ENCODE data around the gene MBOAT2. TPM values are rescaled to one million over a fixed set of nuclear protein-coding genes. Genes with fewer than 3 reads are reported as not detected.
"Not testable (repeated sequence)": the region's sequence is repeated elsewhere in the genome, so short reads cannot be mapped to it uniquely, and the experiment has no call there.

Gene MBOAT2
- total RNA-seq, 4 donors from 2014 or later: 0.83 to 5.8 (median 3.9) TPM

DNA sequence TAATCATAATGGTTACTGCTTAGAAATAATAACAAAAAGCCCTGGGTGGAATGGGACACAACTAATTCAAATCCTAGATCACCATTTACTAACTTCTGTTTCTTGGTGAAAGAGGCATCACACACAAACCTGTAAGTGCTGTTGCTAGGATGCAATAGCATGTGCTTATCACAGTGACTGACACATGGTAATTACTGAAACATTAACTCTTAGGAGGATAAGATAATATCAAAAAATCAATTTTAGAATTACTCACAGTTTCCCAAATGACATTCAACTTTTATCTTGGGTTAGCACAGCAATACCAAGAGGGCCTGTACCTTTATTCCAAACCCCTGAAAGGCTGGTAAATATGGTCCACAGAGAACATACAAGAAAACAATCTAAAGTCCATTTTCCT lies 69.1 kb downstream of the MBOAT2 start:
- no peak overlapping the region for H3K27ac ChIP-seq
- in situ Hi-C loops (cut with MboI; ENCODE audit: low sequenced_read_pairs in 4 of 4) (no loop called here), intact Hi-C loops (cut with DNase I; ENCODE audit: low total_unique reads) (no loop called here)
- no peak overlapping the region for H3K4me3 ChIP-seq
- no peaks in the 10 kb centered on the region for H3K4me1 ChIP-seq
- TF ChIP-seq, protein P1, sequence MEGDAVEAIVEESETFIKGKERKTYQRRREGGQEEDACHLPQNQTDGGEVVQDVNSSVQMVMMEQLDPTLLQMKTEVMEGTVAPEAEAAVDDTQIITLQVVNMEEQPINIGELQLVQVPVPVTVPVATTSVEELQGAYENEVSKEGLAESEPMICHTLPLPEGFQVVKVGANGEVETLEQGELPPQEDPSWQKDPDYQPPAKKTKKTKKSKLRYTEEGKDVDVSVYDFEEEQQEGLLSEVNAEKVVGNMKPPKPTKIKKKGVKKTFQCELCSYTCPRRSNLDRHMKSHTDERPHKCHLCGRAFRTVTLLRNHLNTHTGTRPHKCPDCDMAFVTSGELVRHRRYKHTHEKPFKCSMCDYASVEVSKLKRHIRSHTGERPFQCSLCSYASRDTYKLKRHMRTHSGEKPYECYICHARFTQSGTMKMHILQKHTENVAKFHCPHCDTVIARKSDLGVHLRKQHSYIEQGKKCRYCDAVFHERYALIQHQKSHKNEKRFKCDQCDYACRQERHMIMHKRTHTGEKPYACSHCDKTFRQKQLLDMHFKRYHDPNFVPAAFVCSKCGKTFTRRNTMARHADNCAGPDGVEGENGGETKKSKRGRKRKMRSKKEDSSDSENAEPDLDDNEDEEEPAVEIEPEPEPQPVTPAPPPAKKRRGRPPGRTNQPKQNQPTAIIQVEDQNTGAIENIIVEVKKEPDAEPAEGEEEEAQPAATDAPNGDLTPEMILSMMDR (IDR thresholded peaks at IDR 0.05 in 4 of 5, conservative IDR thresholded peaks at IDR 0.05 in 1 of 5): no peak
- no peak for TF ChIP-seq POLR2A (IDR thresholded peaks at IDR 0.05)
- ATAC-seq (no peak), DNase-seq (no peak)
- H3K36me3 ChIP-seq: no peaks in the 10 kb centered on the region
- no peaks in the 10 kb centered on the region for H3K9me3 ChIP-seq
- no peaks in the 10 kb centered on the region for H3K27me3 ChIP-seq

- ATAC-seq: no peak
- no peak overlapping the region for H3K27ac ChIP-seq
- intact Hi-C loops (cut with DNase I; ENCODE audit: low total_unique reads): no loop called here
Measured at GRCh38 chr2:8932702-8933101, 70.8 kb downstream of the MBOAT2 start.

GRCh38 chr2:8930185-8930584 lies 73.3 kb downstream of the MBOAT2 start:
- DNase-seq; H3K27ac ChIP-seq; H3K27me3 ChIP-seq; H3K36me3 ChIP-seq; H3K9me3 ChIP-seq; intact Hi-C loops (cut with DNase I; ENCODE audit: low total_unique reads); H3K4me1 ChIP-seq; in situ Hi-C loops (cut with MboI; ENCODE audit: low sequenced_read_pairs in 4 of 4); ATAC-seq; H3K4me3 ChIP-seq: not testable (repeated sequence)

More at GRCh38 chr2:8932702-8933101, 70.8 kb downstream of the MBOAT2 start:
- DNase-seq: no peak
- in situ Hi-C loops (cut with MboI; ENCODE audit: low sequenced_read_pairs in 4 of 4): no loop called here
- Histone ChIP-seq H3K36me3 (no peaks in the 10 kb centered on the region), H3K4me1 (no peaks in the 10 kb centered on the region), H3K9me3 (no peaks in the 10 kb centered on the region), H3K4me3 (no peak overlapping the region), H3K27me3 (no peaks in the 10 kb centered on the region)
- no peak for TF ChIP-seq POLR2A (IDR thresholded peaks at IDR 0.05)
- TF ChIP-seq, protein P1 (IDR thresholded peaks at IDR 0.05 in 4 of 5, conservative IDR thresholded peaks at IDR 0.05 in 1 of 5): no peak

- H3K4me3 ChIP-seq: no peak overlapping the region
- no peak for DNase-seq
- TF ChIP-seq POLR2A (IDR thresholded peaks at IDR 0.05): no peak
- no peak for ATAC-seq
- H3K27ac ChIP-seq: no peak overlapping the region
- intact Hi-C loops (cut with DNase I; ENCODE audit: low total_unique reads): no loop called here
- no peaks in the 10 kb centered on the region for H3K36me3 ChIP-seq
- H3K4me1 ChIP-seq: no peaks in the 10 kb centered on the region
- H3K27me3 ChIP-seq: no peaks in the 10 kb centered on the region
- no peaks in the 10 kb centered on the region for H3K9me3 ChIP-seq
- in situ Hi-C loops (cut with MboI; ENCODE audit: low sequenced_read_pairs in 4 of 4): no loop called here
Measured at GRCh38 chr2:8929128-8929527, 74.4 kb downstream of the MBOAT2 start.

GRCh38 chr2:8927510-8928455 lies 75.7 kb downstream of the MBOAT2 start:
- Histone ChIP-seq H3K27me3 (no peaks in the 10 kb centered on the region), H3K4me3 (no peak overlapping the region), H3K9me3 (no peaks in the 10 kb centered on the region), H3K4me1 (no peaks in the 10 kb centered on the region), H3K36me3 (no peaks in the 10 kb centered on the region), H3K27ac (no peak overlapping the region)
- in situ Hi-C loops (cut with MboI; ENCODE audit: low sequenced_read_pairs in 4 of 4): no loop called here
- TF ChIP-seq, protein P1 (IDR thresholded peaks at IDR 0.05 in 4 of 5, conservative IDR thresholded peaks at IDR 0.05 in 1 of 5): no peak
- TF ChIP-seq POLR2A (IDR thresholded peaks at IDR 0.05): no peak
- ATAC-seq (no peak), DNase-seq (no peak)
- intact Hi-C loops (cut with DNase I; ENCODE audit: low total_unique reads): no loop called here
